Subcutaneous adipose tissue (tissue), 4 donors: Measurements from ENCODE around the gene MED27. TPM values are rescaled to one million over a fixed set of nuclear protein-coding genes. Genes with fewer than 3 reads are reported as not detected.

Experiments used
- total RNA-seq, 4 donors: library from RNA; depleted of rRNA; stranded (reverse); fragments of >200 nt; gene quantifications; one replicate each; pipeline ENCODE4 v1.1.0, GENCODE V29; 2016
- TF ChIP-seq, protein P1 (sequence below): fragments of 450-650 bp; IDR thresholded peaks from one replicate; pipeline ENCODE4 v1.5.1; 2016; ENCODE audit warnings: low read depth, mild to moderate bottlenecking, control low read depth, antibody characterized with exemption, moderate library complexity

Gene MED27
- total RNA-seq, 4 donors from 2014 or later = 7.3 to 13.4 (median 9.9) TPM

DNA sequence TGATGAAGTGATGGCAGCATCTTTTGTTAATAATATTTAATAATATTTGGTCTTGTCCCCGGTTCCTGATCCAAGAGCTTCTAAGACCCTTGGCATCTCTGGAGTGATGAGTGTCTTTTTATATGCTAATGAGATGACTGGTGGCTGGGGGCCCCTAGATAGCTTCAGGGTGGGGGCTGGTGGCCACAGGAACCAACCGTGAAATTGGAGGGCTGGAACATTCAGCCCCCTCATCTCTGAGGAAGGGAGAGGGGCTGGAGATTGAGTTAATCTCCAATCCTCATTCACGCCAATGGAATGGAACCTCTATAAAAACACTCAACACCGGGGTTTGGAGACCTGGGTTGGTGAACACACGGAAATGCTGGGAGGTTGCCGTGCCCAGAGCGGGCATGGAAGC is 261.6 kb downstream of the MED27 start:
- TF ChIP-seq, protein P1, sequence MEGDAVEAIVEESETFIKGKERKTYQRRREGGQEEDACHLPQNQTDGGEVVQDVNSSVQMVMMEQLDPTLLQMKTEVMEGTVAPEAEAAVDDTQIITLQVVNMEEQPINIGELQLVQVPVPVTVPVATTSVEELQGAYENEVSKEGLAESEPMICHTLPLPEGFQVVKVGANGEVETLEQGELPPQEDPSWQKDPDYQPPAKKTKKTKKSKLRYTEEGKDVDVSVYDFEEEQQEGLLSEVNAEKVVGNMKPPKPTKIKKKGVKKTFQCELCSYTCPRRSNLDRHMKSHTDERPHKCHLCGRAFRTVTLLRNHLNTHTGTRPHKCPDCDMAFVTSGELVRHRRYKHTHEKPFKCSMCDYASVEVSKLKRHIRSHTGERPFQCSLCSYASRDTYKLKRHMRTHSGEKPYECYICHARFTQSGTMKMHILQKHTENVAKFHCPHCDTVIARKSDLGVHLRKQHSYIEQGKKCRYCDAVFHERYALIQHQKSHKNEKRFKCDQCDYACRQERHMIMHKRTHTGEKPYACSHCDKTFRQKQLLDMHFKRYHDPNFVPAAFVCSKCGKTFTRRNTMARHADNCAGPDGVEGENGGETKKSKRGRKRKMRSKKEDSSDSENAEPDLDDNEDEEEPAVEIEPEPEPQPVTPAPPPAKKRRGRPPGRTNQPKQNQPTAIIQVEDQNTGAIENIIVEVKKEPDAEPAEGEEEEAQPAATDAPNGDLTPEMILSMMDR = no peak

DNA sequence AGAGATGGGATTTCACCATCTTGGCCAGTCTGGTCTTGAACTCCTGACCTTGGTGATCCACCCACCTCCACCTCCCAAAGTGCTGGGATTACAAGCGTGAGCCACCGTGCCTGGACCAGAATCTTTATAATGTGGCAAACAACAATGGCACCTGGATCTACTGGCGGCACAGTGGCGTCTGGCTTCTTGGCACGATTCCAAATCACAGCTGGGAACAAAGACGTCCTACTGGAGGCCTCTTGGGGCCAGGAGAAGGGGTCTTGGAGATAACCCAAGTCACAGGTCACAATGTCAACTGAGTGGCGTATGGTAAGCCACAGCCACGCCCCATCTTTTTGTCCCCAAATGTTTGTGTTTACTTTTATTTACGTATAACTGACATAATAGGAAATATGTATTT is 262.0 kb downstream of the MED27 start:
- TF ChIP-seq, protein P1 = no peak

DNA sequence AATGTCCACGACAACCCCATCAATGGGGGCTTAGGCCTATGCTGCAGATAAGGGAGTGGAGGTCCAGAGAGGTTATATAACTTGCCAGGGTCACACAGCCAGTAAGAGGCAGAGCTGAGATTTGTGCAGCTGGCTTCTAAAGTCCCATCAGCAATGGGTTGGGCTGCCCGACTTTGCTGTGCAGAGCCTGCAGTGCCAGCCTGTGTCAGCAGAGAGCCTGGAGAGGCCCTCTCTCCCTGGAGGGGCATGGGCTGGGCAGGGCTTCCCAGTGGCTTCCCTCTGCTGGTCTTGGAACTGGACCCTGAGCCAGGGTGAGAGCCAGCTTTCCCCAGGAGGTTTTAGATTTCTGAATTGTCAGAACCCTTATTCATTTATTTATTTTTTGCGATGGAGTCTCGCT is 262.6 kb downstream of the MED27 start:
- TF ChIP-seq, protein P1 = no peak

DNA sequence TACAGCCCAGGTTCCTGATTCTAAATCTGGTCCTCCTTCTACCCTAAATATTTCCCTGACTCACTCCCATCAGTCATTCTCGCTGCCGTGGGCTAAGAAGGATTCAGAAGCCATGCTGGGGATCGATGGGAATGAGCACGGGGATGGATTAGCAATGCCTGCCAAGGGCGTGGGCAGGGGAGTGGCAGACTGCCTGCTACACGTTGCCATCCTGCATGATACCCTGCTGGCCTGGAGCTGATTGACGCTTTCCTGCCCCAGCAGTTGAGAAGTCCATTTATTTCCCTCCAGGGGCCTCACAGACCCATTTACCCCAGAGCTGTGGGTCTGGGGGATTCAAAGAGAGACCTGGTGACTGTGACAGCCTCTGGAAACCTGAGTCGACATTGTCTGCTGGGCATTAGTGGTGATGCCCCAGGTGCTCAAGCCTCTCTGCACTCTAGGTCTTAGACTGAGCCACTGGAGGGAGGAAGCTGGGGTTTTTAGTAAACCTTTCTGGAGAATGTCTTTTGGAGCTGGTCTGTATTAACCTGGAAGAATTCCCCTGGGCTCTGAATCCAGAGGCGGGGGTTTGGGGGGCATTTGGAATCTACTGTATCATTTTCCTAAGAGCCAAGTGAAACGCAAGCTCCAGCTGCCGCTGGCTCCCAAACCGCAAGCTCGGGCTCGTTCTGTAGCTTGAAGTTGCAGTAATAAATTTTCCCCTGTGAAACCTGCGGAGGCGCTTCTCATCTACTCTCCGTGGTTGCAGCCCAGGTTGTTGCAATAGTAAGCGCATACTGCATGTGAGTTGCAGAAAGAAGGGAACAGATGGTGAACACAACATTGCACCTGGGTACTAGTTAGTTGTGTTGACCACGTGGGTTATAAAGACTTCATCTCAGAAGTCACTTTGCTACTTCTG is 263.4 kb downstream of the MED27 start:
- TF ChIP-seq, protein P1 = no peak

DNA sequence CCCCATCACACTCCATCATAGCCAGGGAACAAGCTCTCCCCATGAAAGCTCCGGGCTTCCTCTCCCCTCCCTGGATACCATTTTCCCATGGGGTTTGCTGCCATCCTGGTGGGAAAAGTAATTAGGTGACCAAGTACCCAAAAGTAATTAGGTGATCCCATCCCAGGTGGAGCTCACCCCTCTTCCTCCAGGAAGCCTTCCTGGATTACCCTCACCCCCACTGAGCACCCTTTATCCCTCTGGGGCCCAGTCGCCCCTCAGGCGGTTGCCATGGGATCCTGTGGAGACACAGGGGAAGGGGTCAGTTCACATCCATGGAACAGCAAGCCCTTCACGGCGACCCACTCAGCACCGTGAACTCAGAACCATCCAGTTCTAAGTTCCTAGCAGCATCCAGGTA is 265.0 kb downstream of the MED27 start:
- TF ChIP-seq, protein P1 = no peak

DNA sequence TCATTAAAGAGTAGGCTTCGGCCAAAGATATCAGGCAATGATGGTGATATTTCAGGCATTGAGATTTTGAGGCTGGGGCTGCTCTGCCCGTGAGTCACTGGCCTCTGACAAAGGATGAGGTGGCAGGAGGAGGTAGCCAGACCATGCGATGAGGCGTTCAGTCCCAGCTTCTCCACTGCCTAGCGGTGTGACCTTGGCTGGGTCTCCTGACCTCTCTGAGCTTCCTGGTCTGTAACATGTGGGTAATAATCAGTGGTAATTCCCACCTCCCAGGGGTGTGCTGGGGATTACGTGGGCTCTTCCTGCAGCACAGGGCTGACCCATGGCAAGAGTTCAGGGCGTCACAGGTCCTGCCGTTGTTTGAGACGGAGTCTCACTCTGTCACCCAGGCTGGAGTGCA is 266.6 kb downstream of the MED27 start:
- TF ChIP-seq, protein P1 = no peak

DNA sequence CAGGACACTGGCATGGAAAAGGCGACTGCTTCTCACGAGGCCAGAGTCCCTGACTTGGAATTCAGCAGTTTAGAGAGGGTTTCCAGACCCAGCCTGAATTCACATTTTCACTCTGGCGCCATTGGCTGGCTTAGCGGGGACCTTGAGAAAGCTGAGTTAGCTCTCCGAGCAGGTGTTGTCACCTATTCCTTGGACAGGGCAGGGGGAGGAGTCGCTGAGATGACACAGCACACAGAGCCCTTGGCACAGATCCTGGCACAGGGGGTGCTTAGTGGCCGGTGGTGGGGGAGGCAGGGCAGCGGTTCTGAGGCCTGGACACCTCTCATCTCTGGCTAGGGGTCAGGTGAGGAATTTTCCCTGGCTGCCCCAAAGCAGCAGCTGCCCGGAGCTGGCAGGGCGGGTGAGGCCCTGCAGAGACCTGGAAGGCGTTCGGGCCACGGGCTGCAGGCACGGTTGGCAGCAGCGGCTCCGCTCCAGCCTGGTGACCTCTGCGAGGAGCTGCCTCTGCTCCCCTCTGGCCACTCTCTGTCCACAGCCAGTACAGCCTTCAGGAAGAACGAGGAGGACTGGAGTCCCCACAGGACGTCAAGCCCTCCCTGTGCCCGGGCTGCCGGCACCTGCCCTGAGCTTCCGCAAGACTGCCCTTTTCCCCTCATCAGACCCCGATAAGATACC is 267.4 kb downstream of the MED27 start:
- TF ChIP-seq, protein P1 = no peak
